PFSK-1 (cell line): ENCODE results near the gene MAST4.

Experiments used
- FOXP2 ChIP-seq: optimal IDR thresholded peaks from 2 replicates; pipeline ENCODE3; 2011; ENCODE audit warnings: borderline replicate concordance, control low read depth, inconsistent platforms; ENCODE audit not compliant: insufficient read depth; ENCODE audit errors: extremely low read length, extremely low read depth
- POLR2AphosphoS5 ChIP-seq: IDR thresholded peaks from 2 replicates; pipeline ENCODE4 v1.6.1; 2012; ENCODE audit warnings: low read depth, mild to moderate bottlenecking, control low read depth, low read length, moderate library complexity
- SIN3A ChIP-seq: IDR thresholded peaks from 2 replicates; pipeline ENCODE4 v1.6.1; 2012; ENCODE audit warnings: mild to moderate bottlenecking, low read length, moderate library complexity, borderline replicate concordance; ENCODE audit not compliant: insufficient read depth
- TAF1 ChIP-seq: IDR thresholded peaks from 2 replicates; pipeline ENCODE4 v1.6.1; 2012; ENCODE audit warnings: low read length, control low read depth, borderline replicate concordance; ENCODE audit not compliant: insufficient read depth
- TF ChIP-seq, protein P1 (sequence below), 2 experiments: IDR thresholded peaks; 2 replicates each; pipeline versions ENCODE4 v1.6.1 to v1.8.0; 2011 to 2012; ENCODE audit warnings: low read depth in 2 of 2, low read length in 2 of 2, control low read depth in 1 of 2, inconsistent platforms in 1 of 2, mild to moderate bottlenecking in 1 of 2, moderate library complexity in 1 of 2; ENCODE audit not compliant: insufficient read depth in 1 of 2

GRCh38 chr5:67135381-67135984 lies 539.3 kb downstream of the MAST4 start:
- TF ChIP-seq, protein P1, sequence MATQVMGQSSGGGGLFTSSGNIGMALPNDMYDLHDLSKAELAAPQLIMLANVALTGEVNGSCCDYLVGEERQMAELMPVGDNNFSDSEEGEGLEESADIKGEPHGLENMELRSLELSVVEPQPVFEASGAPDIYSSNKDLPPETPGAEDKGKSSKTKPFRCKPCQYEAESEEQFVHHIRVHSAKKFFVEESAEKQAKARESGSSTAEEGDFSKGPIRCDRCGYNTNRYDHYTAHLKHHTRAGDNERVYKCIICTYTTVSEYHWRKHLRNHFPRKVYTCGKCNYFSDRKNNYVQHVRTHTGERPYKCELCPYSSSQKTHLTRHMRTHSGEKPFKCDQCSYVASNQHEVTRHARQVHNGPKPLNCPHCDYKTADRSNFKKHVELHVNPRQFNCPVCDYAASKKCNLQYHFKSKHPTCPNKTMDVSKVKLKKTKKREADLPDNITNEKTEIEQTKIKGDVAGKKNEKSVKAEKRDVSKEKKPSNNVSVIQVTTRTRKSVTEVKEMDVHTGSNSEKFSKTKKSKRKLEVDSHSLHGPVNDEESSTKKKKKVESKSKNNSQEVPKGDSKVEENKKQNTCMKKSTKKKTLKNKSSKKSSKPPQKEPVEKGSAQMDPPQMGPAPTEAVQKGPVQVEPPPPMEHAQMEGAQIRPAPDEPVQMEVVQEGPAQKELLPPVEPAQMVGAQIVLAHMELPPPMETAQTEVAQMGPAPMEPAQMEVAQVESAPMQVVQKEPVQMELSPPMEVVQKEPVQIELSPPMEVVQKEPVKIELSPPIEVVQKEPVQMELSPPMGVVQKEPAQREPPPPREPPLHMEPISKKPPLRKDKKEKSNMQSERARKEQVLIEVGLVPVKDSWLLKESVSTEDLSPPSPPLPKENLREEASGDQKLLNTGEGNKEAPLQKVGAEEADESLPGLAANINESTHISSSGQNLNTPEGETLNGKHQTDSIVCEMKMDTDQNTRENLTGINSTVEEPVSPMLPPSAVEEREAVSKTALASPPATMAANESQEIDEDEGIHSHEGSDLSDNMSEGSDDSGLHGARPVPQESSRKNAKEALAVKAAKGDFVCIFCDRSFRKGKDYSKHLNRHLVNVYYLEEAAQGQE (IDR thresholded peaks at IDR 0.05; ENCODE audit: insufficient read depth in 1 of 2, low read depth in 2 of 2, low read length in 2 of 2): no peak
- TF ChIP-seq POLR2AphosphoS5 (no peak), TAF1 (no peak), FOXP2 (no peak), SIN3A (no peak)
